NT2/D1 (cell line): ENCODE results near the gene IAH1.

Experiments used
- SUZ12 ChIP-seq: IDR thresholded peaks from 2 replicates; pipeline ENCODE4 v1.6.1; 2011; ENCODE audit not compliant: insufficient read length, insufficient read depth; ENCODE audit errors: extremely low read depth
- YY1 ChIP-seq: IDR thresholded peaks from 2 replicates; pipeline ENCODE4 v1.6.1; 2011; ENCODE audit not compliant: insufficient read length, insufficient read depth
- ZNF274 ChIP-seq: IDR thresholded peaks from 2 replicates; pipeline ENCODE4 v1.6.1; 2011; ENCODE audit warnings: mild to moderate bottlenecking, low read depth, low read length

DNA sequence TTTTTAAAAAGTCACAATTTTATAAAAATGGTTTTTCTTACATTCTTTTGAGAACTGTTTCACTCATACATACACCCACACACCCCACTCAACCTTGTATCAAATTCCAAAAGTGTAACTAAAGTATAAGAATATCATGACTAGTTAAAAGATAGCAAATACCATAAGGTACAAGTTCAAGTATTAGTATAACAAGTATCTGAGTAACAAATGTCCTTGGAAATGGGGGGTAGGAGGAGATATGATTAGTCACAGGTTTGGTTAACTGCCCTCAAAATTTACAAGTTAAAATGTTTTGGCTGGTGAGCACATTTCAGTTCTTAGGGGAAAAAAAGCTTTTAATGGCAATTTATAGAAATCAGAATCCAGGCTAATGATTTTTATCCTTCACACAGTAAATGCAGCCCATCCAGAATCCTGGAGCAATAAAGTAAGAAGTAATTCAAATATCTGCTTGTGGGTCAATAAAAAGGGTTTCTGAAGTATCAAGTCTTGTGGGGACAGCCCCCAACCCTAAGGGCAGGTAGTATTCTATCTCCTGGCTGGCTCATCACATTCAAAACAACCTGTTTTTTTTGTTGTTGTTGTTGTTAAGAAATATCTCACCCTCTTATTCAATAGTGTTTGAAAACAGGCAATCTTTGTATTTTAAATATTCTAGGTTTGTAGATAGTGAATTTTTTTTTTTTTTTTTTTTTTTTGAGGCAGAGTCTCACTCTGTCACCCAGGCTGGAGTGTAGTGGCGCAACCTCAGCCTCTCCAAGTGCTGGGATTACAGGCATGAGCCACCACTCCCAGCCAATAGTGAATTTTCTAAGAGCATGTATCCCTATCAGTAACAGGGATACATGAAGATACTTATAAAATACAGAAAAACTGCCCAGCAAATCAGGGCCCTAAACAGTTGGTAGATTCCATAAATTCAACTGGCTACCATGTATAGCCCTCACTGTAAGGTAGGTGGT is 14.5 kb downstream of the IAH1 start:
- no peak for TF ChIP-seq SUZ12
- no peak for TF ChIP-seq ZNF274
- no peak for TF ChIP-seq YY1
